Renal cortical epithelial cell (primary cell): ENCODE measurements around the gene FHL5. TPM values are rescaled to one million over a fixed set of nuclear protein-coding genes. Genes with fewer than 3 reads are reported as not detected.
"Not testable (repeated sequence)": the region's sequence is repeated elsewhere in the genome, so short reads cannot be mapped to it uniquely, and the experiment has no call there.

Experiments used
- DNase-seq: peaks from one replicate; pipeline ENCODE4 v3.0.0-alpha.2; 2011; ENCODE audit warnings: low read depth
- total RNA-seq: library from RNA; depleted of rRNA; stranded (reverse); fragments of >200 nt; gene quantifications from 2 replicates; pipeline ENCODE4 v1.2.3, GENCODE V29; 2014

FHL5 gene
- total RNA-seq, 1 donor from 2014 or later: not detected

- no peak for DNase-seq
Measured at GRCh38 chr6:96610019-96610418, 47.1 kb downstream of the FHL5 start.

GRCh38 chr6:96611342-96611991, 48.5 kb downstream of the FHL5 start:
- DNase-seq: no peak

- DNase-seq: no peak
Measured at GRCh38 chr6:96613291-96613999, 50.5 kb downstream of the FHL5 start.

GRCh38 chr6:96620851-96621250, 57.9 kb downstream of the FHL5 start:
- no peak for DNase-seq

- no peak for DNase-seq
Measured at GRCh38 chr6:96621983-96622382, 59.1 kb downstream of the FHL5 start.

- no peak for DNase-seq
Measured at GRCh38 chr6:96624957-96625356, 62.0 kb downstream of the FHL5 start.

- DNase-seq: peak; percentile 61
Measured at GRCh38 chr6:96626759-96627364, 63.9 kb downstream of the FHL5 start.

GRCh38 chr6:96631248-96631647, 68.3 kb downstream of the FHL5 start:
- DNase-seq: peak; percentile 2

- not testable (repeated sequence) for DNase-seq
Measured at GRCh38 chr6:96637979-96638378, 75.1 kb downstream of the FHL5 start.

- no peak for DNase-seq
Measured at GRCh38 chr6:96645106-96645505, 82.2 kb downstream of the FHL5 start.

- no peak for DNase-seq
Measured at GRCh38 chr6:96649926-96650325, 87.0 kb downstream of the FHL5 start.

GRCh38 chr6:96651816-96652215, 88.9 kb downstream of the FHL5 start:
- no peak for DNase-seq

- no peak for DNase-seq
Measured at GRCh38 chr6:96652552-96652951, 89.6 kb downstream of the FHL5 start.

- DNase-seq: no peak
Measured at GRCh38 chr6:96653181-96653580, 90.3 kb downstream of the FHL5 start.

GRCh38 chr6:96656567-96656966, 93.6 kb downstream of the FHL5 start:
- no peak for DNase-seq

GRCh38 chr6:96657344-96657743, 94.4 kb downstream of the FHL5 start:
- no peak for DNase-seq

GRCh38 chr6:96659084-96659845, 96.3 kb downstream of the FHL5 start:
- no peak for DNase-seq

Other genes with a start within 250 kb of the FHL5 start
- 29.5 and 33.0 TPM in 2 replicates for gene UFL1, start 41.3 kb upstream of the FHL5 start, total RNA-seq